GM19035 (cell line): ENCODE data around the gene ZNF486.
"Not testable (repeated sequence)": the region's sequence is repeated elsewhere in the genome, so short reads cannot be mapped to it uniquely, and the experiment has no call there.

ENCODE experiments used
- ATAC-seq: cut with Tn5 transposase; IDR thresholded peaks from one replicate; pipeline ENCODE4 v1.9.1; 2021; ENCODE audit not compliant: unreplicated experiment

The ZNF486 gene

GRCh38 chr19:20233105-20233504, 66.1 kb downstream of the ZNF486 start:
- no peak for ATAC-seq

- no peak for ATAC-seq
Observed at GRCh38 chr19:20235156-20235555, 68.1 kb downstream of the ZNF486 start.

GRCh38 chr19:20237773-20238623, 71.0 kb downstream of the ZNF486 start:
- no peak for ATAC-seq

GRCh38 chr19:20243629-20244028, 76.6 kb downstream of the ZNF486 start:
- no peak for ATAC-seq

GRCh38 chr19:20244356-20244755, 77.3 kb downstream of the ZNF486 start:
- ATAC-seq = no peak

GRCh38 chr19:20245309-20245708, 78.3 kb downstream of the ZNF486 start:
- no peak for ATAC-seq

GRCh38 chr19:20247016-20247683, 80.1 kb downstream of the ZNF486 start:
- no peak for ATAC-seq

GRCh38 chr19:20248258-20248657, 81.2 kb downstream of the ZNF486 start:
- not testable (repeated sequence) for ATAC-seq
